ENCODE data around the gene SLC25A25. TPM values are rescaled to one million over a fixed set of nuclear protein-coding genes. Genes with fewer than 3 reads are reported as not detected.

SLC25A25 gene
- total and polyA plus RNA-seq, 10 of the 15 experiments (the other 5 are each of a cell fraction or from before 2014, with no cell fraction given): 0.04 to 17.1 (median 12.4) TPM; not detected in 1

GRCh38 chr9:128152133-128153059, 84.4 kb downstream of the SLC25A25 start (continued):
- TF ChIP-seq MYC (IDR thresholded peaks at IDR 0.05; ENCODE audit: insufficient read depth, insufficient read length, insufficient replicate concordance, low read length, severe bottlenecking) (no peak), RELB (IDR thresholded peaks at IDR 0.05; ENCODE audit: low read depth) (no peak), CBX5 (IDR thresholded peaks at IDR 0.05; ENCODE audit: low read depth) (no peak), DPF2 (IDR thresholded peaks at IDR 0.05) (no peak), KAT2A (conservative IDR thresholded peaks at IDR 0.05; ENCODE audit: control insufficient read depth, low read depth, low read length) (no peak), REST (IDR thresholded peaks at IDR 0.05; ENCODE audit: low read depth, low read length) (no peak), TCF7 (IDR thresholded peaks at IDR 0.05; ENCODE audit: borderline replicate concordance) (no peak)

Data from GM12878 (cell line).